ENCODE data around the gene UCMA.

- TF ChIP-seq POLR2A (IDR thresholded peaks at IDR 0.05; ENCODE audit: low read depth, low read length) (no peak), POLR2AphosphoS5 (IDR thresholded peaks at IDR 0.05; ENCODE audit: low read depth, low read length) (no peak)
Observed at GRCh38 chr10:13247784-13248183, 13.6 kb upstream of the UCMA start.
